GM10847 (cell line): ENCODE results near the gene KCNH2.

Source experiments
- POLR2A ChIP-seq: IDR thresholded peaks from 2 replicates; pipeline ENCODE4 v1.6.1; 2011; ENCODE audit not compliant: insufficient read length; ENCODE audit errors: extremely low read depth

The KCNH2 gene

DNA sequence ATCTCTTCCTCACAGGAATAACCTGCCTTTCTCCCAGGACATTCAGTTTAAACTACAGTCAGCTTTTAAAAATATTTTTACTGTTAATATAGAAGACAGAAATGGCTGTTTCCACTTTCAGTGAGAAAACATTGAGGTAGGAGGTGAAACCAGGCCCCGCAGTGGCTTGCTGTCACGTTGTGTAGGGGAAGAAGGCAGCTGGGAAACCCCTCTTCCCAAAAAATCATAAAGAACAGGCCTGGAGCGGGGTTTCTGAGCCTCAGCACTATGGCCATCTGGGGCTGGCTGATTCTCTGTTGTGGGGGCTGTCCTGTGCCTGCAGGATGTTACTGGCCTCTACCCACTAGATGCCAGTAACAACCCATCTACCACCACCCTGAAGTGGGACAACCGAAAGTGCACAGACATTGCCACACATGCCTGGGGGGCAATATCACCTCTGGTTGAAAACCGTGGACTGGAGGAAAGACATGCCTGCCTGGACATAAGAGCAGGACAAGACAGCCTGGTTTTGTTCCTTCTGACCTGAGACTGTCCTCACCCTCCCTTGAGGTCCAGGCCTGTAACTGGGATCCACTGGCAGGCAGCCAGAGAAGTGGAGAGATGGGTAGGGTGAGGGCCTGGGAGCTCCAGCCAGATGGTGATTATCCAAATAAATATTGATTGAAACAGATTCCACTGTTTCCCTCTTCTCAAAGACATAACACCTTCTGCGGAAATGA is 43.9 kb downstream of the KCNH2 start:
- TF ChIP-seq POLR2A = no peak

DNA sequence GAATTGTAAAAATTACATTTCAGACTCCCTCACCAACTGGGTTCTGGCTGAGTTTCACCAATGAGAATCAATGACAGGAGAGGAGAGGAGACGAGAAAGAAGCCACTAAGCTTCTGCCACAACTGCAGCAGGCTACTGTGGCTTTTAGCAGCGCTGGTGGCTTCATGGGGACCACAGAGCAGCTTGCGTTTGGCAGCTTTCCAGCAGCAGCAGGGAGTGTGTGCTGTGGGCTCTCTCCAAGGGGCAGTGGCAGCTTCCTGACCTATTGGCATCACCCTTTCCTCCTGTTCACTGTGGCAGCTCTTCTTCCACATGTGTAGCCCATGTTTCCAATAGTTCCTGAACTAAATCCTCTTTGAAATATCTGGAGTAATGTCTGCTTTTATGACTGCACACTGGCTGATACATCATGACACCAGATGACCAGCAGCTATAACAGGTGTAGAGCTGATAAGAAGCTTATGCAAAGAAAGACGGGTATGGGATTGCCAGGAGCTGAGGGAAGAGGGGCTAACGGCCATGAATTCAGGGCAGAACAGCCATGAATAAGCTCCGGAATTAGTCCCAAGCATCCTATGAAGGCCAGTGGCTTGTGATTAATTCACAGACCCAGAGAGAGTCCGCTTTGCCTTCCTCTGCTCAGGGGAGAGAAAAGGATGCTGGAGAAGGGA is 46.8 kb downstream of the KCNH2 start:
- no peak for TF ChIP-seq POLR2A

DNA sequence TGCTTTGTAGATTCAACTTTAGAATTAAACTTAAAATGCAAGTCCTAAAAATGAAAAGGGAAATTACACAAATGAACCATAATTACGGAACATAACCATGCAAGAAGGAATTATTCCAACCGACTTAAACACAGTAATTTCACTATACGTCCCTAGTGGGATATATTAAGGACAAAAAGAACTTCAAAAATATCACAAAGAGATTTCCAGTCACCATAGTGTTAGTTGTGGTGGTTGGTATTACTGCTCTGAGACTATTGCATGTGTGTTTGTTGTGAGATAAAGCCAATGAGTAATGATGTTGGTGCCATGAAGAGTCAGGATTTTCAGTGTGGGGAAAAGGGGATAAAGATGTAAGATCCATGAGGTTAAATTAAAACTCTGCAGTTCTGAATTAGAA is 49.6 kb downstream of the KCNH2 start:
- no peak for TF ChIP-seq POLR2A

DNA sequence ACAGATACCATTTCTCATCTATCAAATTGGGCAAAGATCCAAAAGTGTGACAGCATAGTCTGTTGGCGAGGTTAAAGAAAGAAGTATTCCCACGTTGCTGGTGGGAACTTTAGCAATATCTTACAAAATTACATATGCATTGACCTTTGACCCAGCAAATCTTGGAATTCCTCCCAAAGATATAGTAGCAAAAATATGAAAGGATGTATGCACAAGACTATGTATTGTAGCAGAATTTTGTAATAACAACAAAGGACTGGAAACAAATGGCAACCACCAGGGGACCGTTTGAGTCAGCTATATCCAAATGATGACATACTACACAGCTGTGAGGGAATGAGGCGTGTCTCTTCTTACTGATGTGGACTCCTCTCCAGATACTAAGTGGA is 50.2 kb downstream of the KCNH2 start:
- no peak for TF ChIP-seq POLR2A

DNA sequence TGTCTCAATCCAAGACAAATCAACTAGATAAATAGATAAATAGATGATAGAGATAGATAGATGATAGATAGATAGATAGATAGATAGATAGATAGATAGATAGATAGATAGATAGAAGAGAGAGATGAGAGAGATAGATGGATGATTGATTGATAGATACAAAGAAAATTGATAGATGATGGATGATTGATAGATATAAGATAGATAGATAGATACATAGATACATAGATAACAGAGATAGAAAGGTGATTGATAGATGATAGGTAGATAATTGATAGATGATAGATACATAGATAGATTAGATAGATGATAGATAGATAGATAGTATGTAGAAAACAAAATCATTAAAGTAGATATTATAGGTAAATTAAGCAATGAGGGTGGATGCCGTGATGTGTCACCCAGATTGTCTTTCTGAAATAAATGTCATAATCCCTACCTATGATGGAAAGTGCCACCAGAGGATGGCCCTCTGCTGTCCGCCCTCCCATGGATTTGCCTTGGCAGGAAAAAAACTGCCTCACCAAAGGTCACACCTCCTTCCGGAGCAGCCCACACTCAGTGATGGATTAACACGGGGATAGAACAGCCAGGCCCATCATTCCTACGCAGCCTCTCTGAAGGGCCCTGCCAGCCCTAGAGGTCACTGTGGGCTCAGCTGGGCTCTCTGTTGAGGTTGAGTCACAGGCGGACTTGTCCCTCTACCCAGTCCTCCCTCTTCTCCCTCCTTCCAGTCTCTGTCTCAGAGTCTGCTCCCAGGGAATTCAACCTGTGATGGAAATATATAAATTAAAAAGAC is 50.8 kb downstream of the KCNH2 start:
- TF ChIP-seq POLR2A = no peak

DNA sequence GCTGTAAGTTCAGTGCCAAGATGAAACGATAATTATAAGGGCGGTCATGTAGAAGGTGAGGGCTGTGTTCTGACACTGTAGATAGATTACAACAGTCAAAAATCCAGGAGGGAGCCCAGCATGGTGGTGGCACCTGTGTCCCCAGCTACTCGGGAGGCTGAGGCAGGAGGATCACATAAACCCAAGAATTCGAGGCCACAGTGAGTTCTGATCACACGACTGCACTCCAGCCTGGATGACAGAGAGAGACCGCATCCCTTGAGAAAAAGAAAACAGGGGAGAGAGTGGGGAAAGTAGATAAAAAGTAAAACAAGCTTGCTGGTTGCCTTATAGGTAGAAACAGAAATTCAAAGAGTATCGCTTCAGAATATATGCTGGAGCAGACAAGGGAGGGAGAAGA is 52.1 kb downstream of the KCNH2 start:
- TF ChIP-seq POLR2A = no peak

DNA sequence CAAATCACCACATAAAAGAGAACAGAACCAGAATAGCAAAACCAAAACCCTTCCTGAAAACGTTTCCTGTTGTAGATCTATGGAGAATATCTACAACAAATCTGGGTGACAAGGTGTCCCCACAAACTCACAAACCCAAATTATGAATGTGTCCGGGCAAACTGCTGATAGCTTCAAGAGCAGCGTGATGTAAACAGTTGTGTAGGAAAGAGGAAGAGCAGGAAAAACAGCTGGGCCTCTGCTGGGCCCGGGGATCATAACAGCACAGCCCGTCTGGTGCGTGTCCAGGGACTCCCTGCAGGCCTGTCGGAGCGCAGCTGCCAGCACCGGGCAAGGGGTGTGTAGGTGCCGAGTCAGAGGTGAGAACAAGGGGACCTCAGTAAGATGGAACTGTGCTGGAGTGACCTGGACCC is 53.7 kb downstream of the KCNH2 start:
- no peak for TF ChIP-seq POLR2A

DNA sequence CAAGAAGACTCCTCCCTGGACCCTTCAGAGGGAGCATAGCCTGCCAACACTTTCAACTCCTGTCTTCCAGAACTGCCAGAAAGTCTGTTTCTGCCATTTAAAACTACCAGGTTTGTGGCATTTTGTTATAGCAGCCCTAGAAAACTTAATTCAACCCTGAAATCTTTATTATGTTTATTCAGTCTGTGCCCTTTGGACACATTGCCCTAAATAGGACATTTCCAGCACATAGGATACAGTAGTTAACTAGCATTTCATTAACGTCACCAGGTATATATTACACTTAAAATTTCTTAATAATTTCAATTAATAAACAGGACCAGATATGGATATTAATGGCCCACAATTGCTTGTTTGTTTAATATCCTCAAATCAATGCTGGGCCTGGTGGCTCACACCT is 54.3 kb downstream of the KCNH2 start:
- TF ChIP-seq POLR2A = no peak

DNA sequence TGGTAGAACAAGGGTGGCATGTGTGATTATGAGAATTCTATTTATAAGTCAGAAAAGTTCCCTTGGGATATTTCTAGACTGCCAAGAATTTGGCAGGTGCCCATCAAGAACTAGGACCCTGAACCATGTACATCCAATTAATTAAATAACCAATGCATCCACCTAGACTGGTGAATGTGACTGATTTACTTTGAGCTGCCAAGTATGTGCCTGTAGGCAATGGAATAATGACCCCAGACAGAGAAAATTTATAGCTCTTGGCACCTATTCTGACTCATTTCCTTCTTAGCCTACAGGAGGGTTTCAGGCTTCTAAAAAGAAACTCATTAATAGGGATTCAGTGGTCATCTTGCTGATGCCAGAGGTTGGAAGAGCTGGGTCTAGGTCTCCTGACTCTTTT is 54.9 kb downstream of the KCNH2 start:
- TF ChIP-seq POLR2A = no peak

DNA sequence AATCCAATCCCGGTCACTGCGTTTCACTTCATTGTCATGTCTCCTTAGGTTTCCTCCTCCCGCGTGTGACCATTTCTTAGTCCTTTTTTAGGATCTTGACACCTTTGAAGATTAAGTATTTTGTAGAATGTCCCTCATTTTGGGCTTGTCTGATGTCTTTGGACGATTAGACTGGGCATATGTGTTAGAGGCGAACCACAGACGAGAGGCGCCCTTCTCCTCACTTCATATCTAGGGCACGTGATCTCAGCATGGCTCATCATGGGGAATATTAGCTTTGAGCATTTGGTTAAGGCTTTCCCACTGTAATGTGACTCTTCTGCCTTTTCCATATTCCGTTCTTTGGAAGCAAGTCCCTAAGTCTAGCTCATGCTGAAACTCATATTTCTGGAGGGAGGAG is 59.0 kb downstream of the KCNH2 start:
- TF ChIP-seq POLR2A = no peak

DNA sequence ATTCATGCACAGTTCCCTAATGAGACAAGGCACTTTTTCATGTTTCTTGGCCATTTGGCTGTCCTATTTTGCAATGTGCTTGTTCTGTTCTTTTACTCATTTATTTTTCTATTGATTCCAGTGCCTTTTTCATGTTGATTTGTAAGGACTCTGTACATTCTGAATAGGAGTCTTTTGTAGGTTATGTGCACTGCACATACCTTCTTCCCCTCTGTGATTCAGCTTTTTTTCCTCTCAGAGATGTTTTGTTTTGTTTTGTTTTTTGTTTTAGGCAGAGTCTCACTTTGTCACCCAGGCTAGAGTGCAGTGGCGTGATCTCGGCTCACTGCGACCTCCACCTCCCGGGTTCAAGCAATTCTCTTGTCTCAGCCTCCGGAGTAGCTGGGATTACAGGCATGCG is 59.7 kb downstream of the KCNH2 start:
- TF ChIP-seq POLR2A = no peak

DNA sequence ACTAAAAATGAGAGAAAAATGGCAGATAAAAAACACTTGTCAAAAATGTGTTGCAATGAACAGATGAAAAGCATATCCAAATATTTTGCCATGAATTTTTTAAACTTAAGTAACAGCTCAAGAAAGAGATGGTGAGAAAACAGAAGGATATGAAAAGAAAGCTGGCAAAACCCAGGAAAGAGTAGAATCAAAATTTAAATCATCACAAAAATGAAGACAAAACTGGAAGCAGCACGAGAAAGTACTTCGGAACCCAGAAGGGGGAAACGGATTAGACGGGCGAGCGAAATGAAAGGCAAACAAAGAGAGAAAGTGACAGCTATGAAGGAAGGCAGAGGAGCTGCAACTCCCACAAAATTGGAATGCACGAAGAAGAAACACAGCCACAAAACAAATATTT is 60.2 kb downstream of the KCNH2 start:
- no peak for TF ChIP-seq POLR2A

DNA sequence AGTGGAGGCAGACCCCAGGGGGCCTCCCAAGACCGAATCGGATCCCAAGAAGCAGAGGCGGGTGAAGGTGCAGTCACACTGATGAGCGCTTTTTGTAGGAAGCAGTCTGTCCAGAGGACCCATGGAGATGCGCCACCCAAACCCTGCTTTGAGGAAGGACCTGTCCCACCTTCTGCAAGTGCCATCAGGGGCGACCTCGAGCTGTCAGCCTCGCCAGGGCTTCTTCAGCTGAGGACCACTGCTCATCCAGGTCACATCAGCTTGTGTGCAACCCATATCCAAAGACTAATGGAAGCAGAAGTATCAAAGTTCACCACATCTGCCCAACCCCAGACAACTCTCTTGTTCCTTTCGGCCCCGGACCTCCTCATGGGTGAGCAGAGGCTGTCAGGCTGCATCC is 61.5 kb downstream of the KCNH2 start:
- TF ChIP-seq POLR2A = no peak

DNA sequence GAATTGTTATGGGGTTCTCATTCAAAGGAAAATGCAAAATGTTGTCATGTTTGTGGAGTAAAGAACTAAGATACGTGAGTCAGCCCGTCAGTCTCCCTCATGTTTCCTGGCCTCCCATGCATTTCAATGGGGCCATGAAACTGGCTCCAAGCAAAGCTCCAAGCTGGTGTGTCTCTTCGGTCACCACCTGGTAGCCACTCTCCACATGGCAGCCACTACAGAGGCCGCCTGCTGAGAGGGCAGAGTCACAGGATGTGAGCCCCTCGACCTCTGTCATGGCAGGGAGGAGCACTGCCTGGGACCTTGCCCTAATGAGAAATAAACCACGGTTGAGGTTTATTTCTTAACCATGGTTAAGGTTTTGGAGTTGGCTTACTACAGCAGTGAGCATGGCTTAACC is 63.2 kb downstream of the KCNH2 start:
- no peak for TF ChIP-seq POLR2A

DNA sequence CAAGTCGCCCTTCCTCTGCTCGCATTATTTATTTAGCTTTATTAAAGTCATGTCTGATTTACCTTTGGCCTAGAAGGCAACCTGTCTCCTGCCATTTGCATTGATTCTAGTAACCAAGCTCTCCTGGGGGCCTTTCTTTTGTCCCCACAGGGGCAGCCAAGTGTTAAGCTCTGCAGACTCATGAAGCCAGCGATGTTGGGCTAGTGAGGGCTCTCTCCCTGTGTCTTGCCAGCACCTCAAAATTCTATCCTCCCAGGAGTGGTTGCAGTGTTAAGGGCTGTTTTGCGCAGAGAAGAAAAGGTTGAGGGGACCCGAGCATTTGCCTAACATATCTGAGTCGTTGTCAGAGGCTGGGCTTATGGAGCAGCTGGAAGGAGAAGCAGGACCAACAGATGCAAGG is 63.9 kb downstream of the KCNH2 start:
- no peak for TF ChIP-seq POLR2A

DNA sequence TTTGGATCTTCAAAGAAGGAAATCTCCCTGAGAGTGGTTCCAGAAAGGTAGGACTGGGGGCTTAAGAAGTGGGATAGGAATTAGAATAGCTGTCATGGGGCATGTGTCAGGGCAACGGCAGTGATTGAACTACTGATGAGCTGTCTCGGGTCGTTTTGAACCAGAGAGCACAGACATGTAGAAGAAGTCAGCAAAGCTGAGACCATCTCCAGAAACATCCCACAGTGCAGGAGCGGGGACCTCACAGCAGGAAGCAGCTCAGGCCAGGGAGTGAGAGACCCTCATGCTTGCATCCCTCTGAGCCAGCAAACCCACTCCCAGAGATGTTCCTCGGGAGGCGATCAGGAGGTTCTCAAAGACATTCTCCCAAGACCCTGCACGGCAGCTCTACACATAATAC is 65.7 kb downstream of the KCNH2 start:
- no peak for TF ChIP-seq POLR2A
